ENCODE data around the gene REX1BD.

The REX1BD gene

GRCh38 chr19:18616023-18616422 is 27.4 kb downstream of the REX1BD start:
- DNase-seq: no peak

GRCh38 chr19:18617562-18617961 is 29.0 kb downstream of the REX1BD start:
- DNase-seq: no peak

DNA sequence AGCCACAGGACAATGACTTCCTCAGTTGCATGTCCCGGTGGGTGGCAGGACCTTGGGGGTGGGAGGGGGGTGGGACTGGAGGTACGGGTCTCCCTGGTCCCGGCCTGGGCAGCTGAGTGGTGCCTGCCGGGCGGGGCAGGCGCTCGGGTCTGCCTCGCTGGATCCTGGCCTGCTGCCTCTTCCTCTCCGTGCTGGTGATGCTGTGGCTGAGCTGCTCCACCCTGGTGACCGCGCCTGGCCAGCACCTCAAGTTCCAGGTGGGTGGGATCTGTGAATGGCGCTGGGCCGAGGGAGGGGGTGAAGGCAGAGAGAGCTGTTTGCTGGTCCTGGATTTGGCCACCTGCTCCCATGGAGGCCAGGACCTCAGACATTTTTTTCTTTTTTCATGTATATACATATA is 29.6 kb downstream of the REX1BD start:
- DNase-seq: no peak

DNA sequence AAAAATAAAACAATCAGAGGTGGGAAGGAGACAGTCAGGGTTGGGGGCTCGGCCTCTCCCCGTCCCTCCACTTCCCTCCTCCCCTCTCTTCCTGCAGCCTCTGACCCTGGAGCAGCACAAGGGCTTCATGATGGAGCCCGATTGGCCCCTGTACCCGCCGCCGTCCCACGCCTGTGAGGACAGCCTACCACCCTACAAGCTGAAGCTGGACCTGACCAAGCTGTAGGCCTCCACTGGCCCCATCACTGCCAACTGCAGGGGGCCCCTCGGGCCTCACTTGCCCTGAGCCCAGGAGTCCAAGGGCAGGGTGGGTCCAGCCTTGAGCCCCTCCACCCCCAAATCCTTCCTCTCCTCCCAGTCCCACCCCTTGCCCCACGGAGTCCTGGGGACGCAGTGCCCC is 31.7 kb downstream of the REX1BD start:
- DNase-seq: no peak

- no peak for DNase-seq
Measured at GRCh38 chr19:18620902-18621301, 32.3 kb downstream of the REX1BD start.

- no peak for DNase-seq
Measured at GRCh38 chr19:18626906-18627305, 38.3 kb downstream of the REX1BD start.

DNA sequence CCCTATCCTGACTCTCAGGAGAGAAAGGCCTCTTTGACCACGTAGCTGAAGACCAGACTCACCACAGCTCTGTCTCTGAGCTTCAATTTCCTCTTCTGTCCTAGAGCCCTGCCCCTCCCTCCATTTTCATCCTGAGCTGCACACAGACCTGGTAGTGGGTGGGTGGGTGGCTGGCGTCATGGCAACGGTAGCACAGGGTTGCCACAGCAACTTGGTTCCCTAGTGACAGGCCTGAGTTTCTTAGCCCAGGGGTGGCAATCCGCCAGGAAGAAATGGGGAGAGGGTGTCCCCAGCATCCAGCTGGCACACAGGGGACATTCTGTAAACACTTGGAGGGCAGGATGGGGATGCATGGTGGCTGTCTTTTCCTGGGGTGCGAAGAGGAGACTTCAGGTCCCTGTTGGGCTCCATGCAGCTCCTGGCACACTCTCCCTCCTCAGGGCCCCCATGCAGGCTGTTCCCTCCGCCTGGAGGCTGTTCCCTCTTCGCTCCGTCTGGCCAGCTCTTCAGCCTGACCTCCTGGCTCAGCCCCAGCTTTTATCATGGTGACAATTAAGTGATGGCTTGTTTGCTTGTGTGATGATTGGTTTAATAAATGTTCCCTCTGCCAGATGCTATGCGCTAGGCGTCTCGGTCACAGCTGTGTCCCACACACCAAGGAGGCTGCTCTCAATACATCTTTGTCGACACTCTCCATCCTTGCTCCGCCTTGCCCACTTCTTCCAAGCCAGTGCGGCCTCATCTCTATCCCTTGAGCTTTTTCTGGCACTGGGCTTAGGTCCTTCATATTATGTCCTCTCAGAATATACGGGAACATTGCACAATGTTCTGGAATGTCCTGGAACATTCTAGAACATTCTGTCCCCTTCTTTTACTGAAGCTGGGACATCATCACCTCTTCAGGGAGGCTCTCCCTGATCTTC is 40.8 kb downstream of the REX1BD start:
- DNase-seq: no peak

DNA sequence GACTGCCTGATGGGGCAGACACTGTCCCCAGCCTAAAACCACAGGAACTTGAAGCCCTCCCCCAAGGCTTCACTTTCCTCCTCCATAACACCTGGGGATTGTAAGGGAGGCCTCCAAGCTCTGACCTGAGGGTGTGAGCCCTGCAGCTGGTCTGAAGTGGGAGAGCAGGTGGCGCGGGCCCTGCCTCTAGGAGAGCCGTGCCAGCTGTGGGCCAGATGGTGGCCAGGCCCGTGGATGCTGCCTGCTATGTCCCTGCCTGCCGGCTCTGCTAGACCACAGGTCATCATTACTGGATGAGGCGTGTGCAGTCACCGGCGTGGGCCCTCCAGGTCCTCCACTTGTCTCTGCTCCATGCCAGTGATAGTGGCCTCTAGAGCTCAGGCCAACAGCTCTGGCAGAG is 44.7 kb downstream of the REX1BD start:
- DNase-seq: no peak

DNA sequence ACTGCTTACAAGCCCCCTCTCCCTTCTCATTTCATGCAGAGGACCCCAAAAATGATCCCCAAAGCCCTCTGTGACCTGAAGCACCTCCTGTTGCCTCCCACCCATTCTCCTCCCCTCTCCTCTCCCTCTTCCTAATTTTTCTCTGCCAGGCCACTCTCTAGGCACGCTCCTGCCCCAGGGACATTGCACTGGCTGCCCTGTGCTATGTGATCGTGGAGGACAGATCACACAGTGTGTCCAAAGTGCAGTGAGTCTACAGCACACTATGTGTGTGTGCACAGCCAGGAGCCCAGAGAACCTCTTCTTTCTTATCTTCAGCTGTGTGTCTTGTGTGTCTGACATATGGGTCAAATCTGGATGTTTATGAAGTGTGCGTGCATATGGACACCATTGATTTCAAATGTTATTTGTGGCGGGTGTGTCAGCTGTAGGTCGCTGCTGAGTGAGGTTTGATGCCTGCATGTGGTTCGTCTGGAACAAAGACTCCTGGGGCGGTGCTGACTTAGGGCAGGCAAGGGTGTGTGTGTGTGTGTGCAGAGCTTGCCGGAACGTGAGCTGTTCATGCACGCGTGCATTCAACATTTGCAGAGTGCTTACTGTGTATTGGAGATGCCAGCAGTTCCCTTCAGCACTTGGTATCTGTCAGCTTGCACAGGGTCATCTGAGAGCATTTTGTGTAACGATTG is 46.2 kb downstream of the REX1BD start:
- peak in 1 of 5 experiments; percentile 55 for DNase-seq

DNA sequence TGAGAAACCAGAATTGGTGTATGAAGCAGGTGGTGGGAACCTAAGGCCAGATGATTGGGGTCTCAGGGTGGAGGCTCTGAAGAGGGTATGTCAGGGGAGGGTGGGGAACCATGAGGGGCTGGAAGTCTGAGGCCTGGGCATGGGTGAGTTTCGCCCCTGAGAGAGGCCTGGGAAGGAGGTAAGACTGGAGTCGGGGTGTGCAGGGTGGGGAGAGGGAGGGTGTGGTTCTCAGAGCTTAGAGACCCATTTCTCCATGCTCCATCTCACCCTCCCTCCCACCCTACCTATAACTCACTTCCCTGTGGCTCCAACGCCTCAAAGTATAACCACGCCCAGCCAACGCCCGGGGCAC is 47.2 kb downstream of the REX1BD start:
- DNase-seq: no peak

DNA sequence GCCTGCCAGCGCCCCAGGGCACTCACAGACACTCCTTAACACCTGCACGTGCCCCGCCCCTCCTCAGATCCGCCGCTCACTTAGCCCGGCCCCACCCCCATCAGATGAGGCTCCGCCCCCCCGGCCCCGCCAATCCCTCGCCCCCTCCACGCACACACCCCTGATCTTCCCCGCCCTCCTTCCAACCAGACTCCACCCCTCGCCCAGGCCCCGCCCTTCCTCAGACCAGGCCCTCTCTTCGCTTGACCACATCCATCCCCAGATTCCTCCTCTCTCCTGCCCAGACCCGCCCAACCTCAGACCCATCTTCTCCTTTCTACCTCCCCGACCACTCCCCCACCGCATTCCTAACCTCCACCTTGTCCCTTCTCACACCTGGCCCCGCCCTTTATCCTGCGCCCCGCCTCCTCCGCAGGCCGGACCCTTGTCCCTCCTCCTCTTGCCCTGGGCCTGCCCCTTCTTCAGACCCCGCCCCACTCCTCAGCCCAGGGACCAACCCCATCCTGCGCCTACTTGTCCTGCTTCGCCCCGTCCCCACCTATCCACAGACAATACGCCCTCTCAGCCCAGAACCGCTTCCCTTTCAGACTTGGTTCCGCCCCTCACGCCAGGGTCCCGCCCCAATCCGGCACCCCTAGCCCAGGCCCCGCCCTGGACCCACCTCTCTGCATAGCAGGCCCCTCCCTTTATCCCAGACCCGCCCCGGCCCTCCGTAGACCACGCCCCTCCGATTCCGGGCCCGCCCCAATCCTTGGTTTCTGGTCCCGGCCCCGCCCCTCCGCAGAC is 47.8 kb downstream of the REX1BD start:
- peak; percentile 97 to 99 (median 98) for DNase-seq

- no peak for DNase-seq
Measured at GRCh38 chr19:18636969-18637629, 48.5 kb downstream of the REX1BD start, which contains the start of gene KLHL26. Gene KLHL26, plus strand, starts transcription at chr19:18637028. Its CDS starts 27 bp downstream, at chr19:18637055.

- no peak for DNase-seq
Measured at GRCh38 chr19:18637673-18638630, 49.4 kb downstream of the REX1BD start.

- DNase-seq: no peak
Measured at GRCh38 chr19:18639706-18640243, 51.2 kb downstream of the REX1BD start.
